Kidney (tissue), 14 donors: ENCODE data around the gene TAGAP. TPM values are rescaled to one million over a fixed set of nuclear protein-coding genes. Genes with fewer than 3 reads are reported as not detected.
A peak's percentile ranks its signal among the peaks of the same experiment; 100 is the strongest.

Experiments used
- DNase-seq, 5 donors: peaks; one replicate each; pipeline ENCODE4 v3.0.0-alpha.2; 2013 to 2020
- FAIRE-seq: peaks from 2 replicates; lab custom pipeline; 2012; peaks lifted over from hg19 to GRCh38; lab: Jason Lieb, UNC
- H3K27ac ChIP-seq, 2 donors: one replicate each; pipeline ENCODE4 v1.7.0; 2013; ENCODE audit warnings: low read depth in 2 of 2, low read length in 2 of 2, inconsistent platforms in 1 of 2
- H3K27me3 ChIP-seq: one replicate; pipeline ENCODE4 v1.7.1; 2013; ENCODE audit warnings: low read length, inconsistent platforms; ENCODE audit not compliant: control insufficient read depth, insufficient read depth
- H3K36me3 ChIP-seq, 3 donors: one replicate each; pipeline versions ENCODE4 v1.7.0 to v1.7.1; 2013; ENCODE audit warnings: low read length in 3 of 3, control low read depth in 1 of 3, inconsistent platforms in 1 of 3; ENCODE audit not compliant: insufficient read depth in 3 of 3, control insufficient read depth in 2 of 3
- H3K4me1 ChIP-seq, 3 donors: one replicate each; pipeline versions ENCODE4 v1.7.0 to v1.7.1; 2013; ENCODE audit warnings: low read length in 3 of 3, inconsistent platforms in 1 of 3, low read depth in 1 of 3; ENCODE audit not compliant: control insufficient read depth in 2 of 3, insufficient read depth in 2 of 3
- H3K4me3 ChIP-seq, 3 donors: one replicate each; pipeline versions ENCODE4 v1.7.0 to v1.8.1; 2013; ENCODE audit warnings: low read length in 3 of 3, control low read depth in 1 of 3, inconsistent platforms in 1 of 3
- H3K9ac ChIP-seq, 3 donors: one replicate each; pipeline versions ENCODE4 v1.7.0 to v1.7.1; 2013; ENCODE audit warnings: low read length in 3 of 3, control low read depth in 1 of 3, inconsistent platforms in 1 of 3
- H3K9me3 ChIP-seq, 3 donors: one replicate each; pipeline versions ENCODE4 v1.7.0 to v1.7.1; 2013; ENCODE audit warnings: low read length in 3 of 3, control low read depth in 1 of 3, inconsistent platforms in 1 of 3; ENCODE audit not compliant: control insufficient read depth in 2 of 3, insufficient read depth in 1 of 3
- intact Hi-C: fragments of 100-400 bp; cut with DNase I; formaldehyde crosslinking; loops from one replicate; pipeline ENCODE4 v1.11.1; 2022
- polyA plus RNA-seq: library from polyadenylated mRNA; stranded (reverse); fragments of 350-450 nt; fragmentation: Illumina TruSeq; extraction: RNeasy Lipid Tissue Mini Kit (QIAGEN cat#74804); gene quantifications from one replicate; pipeline ENCODE4 v1.2.3, GENCODE V29; 2014; ENCODE audit warnings: low read depth, low replicate concordance; ENCODE audit not compliant: insufficient read depth
- total RNA-seq: library from RNA; stranded (reverse); fragmentation: NEBNext Ultra II Directional; extraction: Animal tissue kit (Norgen Biotek cat#: 25700); gene quantifications from one replicate; pipeline ENCODE4 v1.2.1, GENCODE V29; 2021
- TF ChIP-seq, protein P1 (sequence below): IDR thresholded peaks from 3 replicates; pipeline ENCODE4 v1.5.1; 2012; ENCODE audit warnings: mild to moderate bottlenecking, moderate library complexity, borderline replicate concordance; ENCODE audit not compliant: insufficient read depth; ENCODE audit errors: extremely low read depth
- donor health status: control.
- donor health status: control.
- donor health status: control.
- donor health status: control.
- donor health status: control.
- donor health status: DM: yes; HTN: yes; CAD: no.
- donor health status: Normal renal cell carcinoma (clear cell type).

Gene TAGAP
- total and polyA plus RNA-seq, 2 donors from 2014 or later = 0.45 to 8.8 TPM

DNA sequence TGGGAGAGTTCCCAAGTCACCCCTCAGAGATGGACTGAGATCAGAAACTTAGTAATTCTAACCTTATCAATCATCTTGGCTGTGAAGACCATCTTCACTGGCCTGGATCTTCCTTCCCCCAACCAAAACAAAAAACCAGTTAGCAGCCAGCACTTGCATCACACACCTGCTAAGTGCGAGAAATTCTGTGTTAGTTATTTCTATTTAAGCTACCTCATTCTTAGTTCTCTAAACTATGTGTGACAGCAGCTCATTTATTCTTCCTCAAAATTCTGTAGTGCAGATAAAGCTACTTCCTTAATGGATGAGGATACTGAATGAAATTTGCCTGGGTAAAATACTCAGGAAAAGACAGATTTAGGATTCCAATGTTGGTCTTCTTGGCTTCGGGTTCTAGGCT lies 18.2 kb upstream of the TAGAP start:
- TF ChIP-seq, protein P1, sequence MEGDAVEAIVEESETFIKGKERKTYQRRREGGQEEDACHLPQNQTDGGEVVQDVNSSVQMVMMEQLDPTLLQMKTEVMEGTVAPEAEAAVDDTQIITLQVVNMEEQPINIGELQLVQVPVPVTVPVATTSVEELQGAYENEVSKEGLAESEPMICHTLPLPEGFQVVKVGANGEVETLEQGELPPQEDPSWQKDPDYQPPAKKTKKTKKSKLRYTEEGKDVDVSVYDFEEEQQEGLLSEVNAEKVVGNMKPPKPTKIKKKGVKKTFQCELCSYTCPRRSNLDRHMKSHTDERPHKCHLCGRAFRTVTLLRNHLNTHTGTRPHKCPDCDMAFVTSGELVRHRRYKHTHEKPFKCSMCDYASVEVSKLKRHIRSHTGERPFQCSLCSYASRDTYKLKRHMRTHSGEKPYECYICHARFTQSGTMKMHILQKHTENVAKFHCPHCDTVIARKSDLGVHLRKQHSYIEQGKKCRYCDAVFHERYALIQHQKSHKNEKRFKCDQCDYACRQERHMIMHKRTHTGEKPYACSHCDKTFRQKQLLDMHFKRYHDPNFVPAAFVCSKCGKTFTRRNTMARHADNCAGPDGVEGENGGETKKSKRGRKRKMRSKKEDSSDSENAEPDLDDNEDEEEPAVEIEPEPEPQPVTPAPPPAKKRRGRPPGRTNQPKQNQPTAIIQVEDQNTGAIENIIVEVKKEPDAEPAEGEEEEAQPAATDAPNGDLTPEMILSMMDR = no peak
- H3K27ac ChIP-seq = peak overlapping the region in 1 of 2 donors; percentile 23
- no peak overlapping the region for H3K9ac ChIP-seq
- no peaks in the 10 kb centered on the region for H3K36me3 ChIP-seq
- intact Hi-C loops = no loop called here
- FAIRE-seq (no peak), DNase-seq (no peak)
- no peak overlapping the region for H3K4me3 ChIP-seq
- H3K4me1 ChIP-seq = peaks cover 0 to 3% (median 0%) of the 10 kb centered on the region in 3 donors
- no peaks in the 10 kb centered on the region for H3K27me3 ChIP-seq
- H3K9me3 ChIP-seq = no peaks in the 10 kb centered on the region

DNA sequence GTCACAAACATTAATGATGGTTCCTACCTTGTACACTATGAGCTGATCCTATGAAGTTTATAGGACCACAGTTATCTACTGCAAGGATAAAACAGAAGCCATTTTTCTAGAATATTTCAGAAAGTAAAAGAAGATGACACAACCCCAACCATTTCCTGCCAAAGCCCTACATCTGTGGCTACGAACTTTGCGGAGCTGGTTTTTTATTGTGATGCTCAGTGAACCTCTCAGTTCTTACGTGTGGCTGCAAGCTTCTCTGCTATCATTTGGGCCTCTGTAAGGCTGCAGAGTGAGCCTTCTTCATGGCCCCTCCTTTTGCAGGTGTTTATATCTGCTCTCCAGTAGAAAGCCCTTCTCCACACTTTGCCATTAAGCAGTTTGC lies 17.8 kb upstream of the TAGAP start:
- Histone ChIP-seq H3K36me3 (no peaks in the 10 kb centered on the region), H3K27ac (peak overlapping the region in 1 of 2 donors; percentile 37), H3K9me3 (no peaks in the 10 kb centered on the region), H3K27me3 (no peaks in the 10 kb centered on the region), H3K4me3 (no peak overlapping the region), H3K9ac (no peak overlapping the region), H3K4me1 (peaks cover 0 to 3% (median 0%) of the 10 kb centered on the region in 3 donors)
- intact Hi-C loops = no loop called here
- TF ChIP-seq, protein P1 = no peak
- FAIRE-seq = no peak
- no peak for DNase-seq

DNA sequence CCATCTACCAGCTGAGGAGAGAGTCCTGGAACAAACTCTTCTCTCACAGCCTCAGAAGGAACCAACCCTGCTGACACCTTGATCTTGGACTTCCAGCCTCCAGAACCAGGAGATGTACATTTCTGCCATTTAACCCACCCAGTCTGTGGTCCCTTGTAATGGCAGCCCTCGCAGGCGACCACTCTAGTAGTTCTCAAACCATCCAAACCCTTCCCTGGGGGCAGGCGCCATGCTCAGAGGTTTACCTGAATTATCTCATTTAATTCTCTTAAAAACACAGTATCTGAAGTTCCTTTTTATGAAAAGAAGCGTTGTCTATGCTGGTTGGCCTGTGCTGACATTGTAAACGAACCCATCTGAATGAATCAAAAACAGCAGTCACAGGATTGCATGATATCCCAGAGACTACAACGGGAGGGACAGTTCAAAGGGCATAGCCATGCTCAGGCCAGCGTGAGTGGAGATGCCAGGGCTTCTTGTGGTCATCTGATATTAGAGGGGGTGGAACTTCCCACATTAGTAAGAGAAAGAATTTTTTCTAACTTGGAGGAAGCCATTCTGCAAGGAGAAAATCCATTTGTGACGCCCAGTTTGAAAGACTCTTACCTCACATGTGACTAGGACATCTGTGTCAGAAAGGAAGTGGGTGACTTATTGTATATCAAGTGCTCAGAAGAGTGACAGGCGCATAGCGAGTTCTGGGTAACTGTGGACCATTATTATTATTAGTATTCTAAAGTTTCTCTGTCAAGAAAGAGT lies 17.2 kb upstream of the TAGAP start:
- no peaks in the 10 kb centered on the region for H3K36me3 ChIP-seq
- H3K4me3 ChIP-seq = no peak overlapping the region
- FAIRE-seq = no peak
- intact Hi-C loops = no loop called here
- H3K4me1 ChIP-seq = peaks cover 0 to 3% (median 0%) of the 10 kb centered on the region in 3 donors
- TF ChIP-seq, protein P1 = no peak
- H3K9ac ChIP-seq = no peak overlapping the region
- DNase-seq = no peak
- peak overlapping the region in 1 of 2 donors; percentile 56 for H3K27ac ChIP-seq
- H3K9me3 ChIP-seq = no peaks in the 10 kb centered on the region
- H3K27me3 ChIP-seq = no peaks in the 10 kb centered on the region
